Measurements from ENCODE around the gene WDR86. TPM values are rescaled to one million over a fixed set of nuclear protein-coding genes. Genes with fewer than 3 reads are reported as not detected.

Gene WDR86
- total RNA-seq, 2 experiments from 2014 or later, result 0.25 TPM

GRCh38 chr7:151454932-151455530 is 45.2 kb upstream of the WDR86 start:
- intact Hi-C loops (cut with micrococcal nuclease), result loop anchor here (5.0 kb wide), 1 partner anchor 193 kb away; no protein-coding TSS in a partner anchor
- CTCF ChIA-PET, result no interaction called here
- peaks cover 7% of the 10 kb centered on the region for H3K27me3 Mint-ChIP-seq

GRCh38 chr7:151454305-151454704 is 44.5 kb upstream of the WDR86 start:
- CTCF ChIA-PET, result no interaction called here

More at GRCh38 chr7:151454932-151455530, 45.2 kb upstream of the WDR86 start:
- ATAC-seq, result no peak
- peaks cover 7% of the 10 kb centered on the region for H3K4me1 Mint-ChIP-seq (ENCODE audit: low read depth)
- no peak for DNase-seq
- H3K9me3 Mint-ChIP-seq, result no peaks in the 10 kb centered on the region
- no peak overlapping the region for H3K27ac Mint-ChIP-seq
- TF ChIP-seq CTCF (IDR thresholded peaks at IDR 0.05), result no peak
- POLR2A ChIA-PET, result interaction anchor here (0.6 kb wide), 1 partner anchor 63 kb away, joined by 3 read pairs; no protein-coding TSS in a partner anchor
- H3K36me3 Mint-ChIP-seq (ENCODE audit: low read depth), result no peaks in the 10 kb centered on the region
- no peak overlapping the region for H3K4me3 Mint-ChIP-seq

GRCh38 chr7:151453326-151453791 is 43.5 kb upstream of the WDR86 start:
- no peak for ATAC-seq
- H3K36me3 Mint-ChIP-seq (ENCODE audit: low read depth), result no peaks in the 10 kb centered on the region
- H3K27ac Mint-ChIP-seq, result no peak overlapping the region
- intact Hi-C loops (cut with micrococcal nuclease), result loop anchor here (5.0 kb wide), 1 partner anchor 191 kb away; no protein-coding TSS in a partner anchor
- no peak for TF ChIP-seq CTCF (IDR thresholded peaks at IDR 0.05)
- H3K4me3 Mint-ChIP-seq, result no peak overlapping the region
- DNase-seq, result no peak
- POLR2A ChIA-PET, result interaction anchor here (0.5 to 1.4 kb wide), 3 partner anchors 10 to 1150 kb away, joined by 3 to 7 read pairs (median 3); no protein-coding TSS in a partner anchor
- H3K27me3 Mint-ChIP-seq, result peaks cover 5% of the 10 kb centered on the region
- H3K9me3 Mint-ChIP-seq, result no peaks in the 10 kb centered on the region
- CTCF ChIA-PET, result interaction anchor here (1.1 to 2.0 kb wide), 2 partner anchors 85 to 102 kb away, joined by 4 to 5 read pairs; no protein-coding TSS in a partner anchor
- peaks cover 11% of the 10 kb centered on the region for H3K4me1 Mint-ChIP-seq (ENCODE audit: low read depth)

More at GRCh38 chr7:151454305-151454704, 44.5 kb upstream of the WDR86 start:
- DNase-seq (no peak), ATAC-seq (no peak)
- peaks cover 5% of the 10 kb centered on the region for H3K27me3 Mint-ChIP-seq
- H3K4me3 Mint-ChIP-seq, result no peak overlapping the region
- peaks cover 11% of the 10 kb centered on the region for H3K4me1 Mint-ChIP-seq (ENCODE audit: low read depth)
- no peaks in the 10 kb centered on the region for H3K36me3 Mint-ChIP-seq (ENCODE audit: low read depth)
- intact Hi-C loops (cut with micrococcal nuclease), result loop anchor here (5.0 kb wide), 1 partner anchor 192 kb away; no protein-coding TSS in a partner anchor
- H3K9me3 Mint-ChIP-seq, result no peaks in the 10 kb centered on the region
- TF ChIP-seq CTCF (IDR thresholded peaks at IDR 0.05), result no peak
- H3K27ac Mint-ChIP-seq, result no peak overlapping the region
- POLR2A ChIA-PET, result interaction anchor here (0.6 kb wide), 1 partner anchor 64 kb away, joined by 3 read pairs; no protein-coding TSS in a partner anchor

- DNase-seq (no peak), ATAC-seq (no peak)
- intact Hi-C loops (cut with micrococcal nuclease), result loop anchor here (5.0 kb wide), 1 partner anchor 191 kb away; no protein-coding TSS in a partner anchor
- POLR2A ChIA-PET, result interaction anchor here (0.6 to 1.4 kb wide), 2 partner anchors 9 to 11 kb away, joined by 3 to 7 read pairs; no protein-coding TSS in a partner anchor
- Mint-ChIP-seq H3K4me1 (ENCODE audit: low read depth) (peaks cover 11% of the 10 kb centered on the region), H3K27me3 (peaks cover 5% of the 10 kb centered on the region), H3K36me3 (ENCODE audit: low read depth) (no peaks in the 10 kb centered on the region), H3K27ac (no peak overlapping the region), H3K9me3 (no peaks in the 10 kb centered on the region), H3K4me3 (no peak overlapping the region)
- no peak for TF ChIP-seq CTCF (IDR thresholded peaks at IDR 0.05)
- CTCF ChIA-PET, result interaction anchor here (1.1 to 5.4 kb wide), 3 partner anchors 84 to 102 kb away, joined by 4 to 227 read pairs (median 5); no protein-coding TSS in a partner anchor
Measured at GRCh38 chr7:151452680-151453325, 43.0 kb upstream of the WDR86 start.

Data from activated CD8-positive, alpha-beta T cell treated with anti-CD3 and anti-CD28 coated beads for 36 hours (primary cell).